GM21825 (cell line): ENCODE measurements around the gene EFCC1.
A peak's percentile ranks its signal among the peaks of the same experiment; 100 is the strongest.

ENCODE experiments used
- ATAC-seq: cut with Tn5 transposase; IDR thresholded peaks from one replicate; pipeline ENCODE4 v1.9.1; 2021; ENCODE audit warnings: mild to moderate bottlenecking, moderate library complexity; ENCODE audit not compliant: unreplicated experiment

Gene EFCC1

GRCh38 chr3:129014793-129015345, 13.8 kb downstream of the EFCC1 start:
- no peak for ATAC-seq

- no peak for ATAC-seq
Measured at GRCh38 chr3:129015388-129016105, 14.4 kb downstream of the EFCC1 start.

GRCh38 chr3:129016356-129016719, 15.2 kb downstream of the EFCC1 start:
- no peak for ATAC-seq

- ATAC-seq, result no peak
Measured at GRCh38 chr3:129016720-129017483, 15.8 kb downstream of the EFCC1 start.

GRCh38 chr3:129017484-129017899, 16.4 kb downstream of the EFCC1 start:
- no peak for ATAC-seq

GRCh38 chr3:129018271-129018670, 17.2 kb downstream of the EFCC1 start:
- ATAC-seq, result no peak

- no peak for ATAC-seq
Measured at GRCh38 chr3:129018751-129019150, 17.6 kb downstream of the EFCC1 start.

GRCh38 chr3:129019266-129019665, 18.2 kb downstream of the EFCC1 start:
- no peak for ATAC-seq

- no peak for ATAC-seq
Measured at GRCh38 chr3:129020691-129021090, 19.6 kb downstream of the EFCC1 start.

GRCh38 chr3:129021140-129021551, 20.0 kb downstream of the EFCC1 start:
- no peak for ATAC-seq

GRCh38 chr3:129022114-129023007, 21.3 kb downstream of the EFCC1 start:
- ATAC-seq, result no peak

GRCh38 chr3:129023008-129023358, 21.9 kb downstream of the EFCC1 start:
- ATAC-seq, result no peak

GRCh38 chr3:129023909-129024308, 22.8 kb downstream of the EFCC1 start:
- ATAC-seq, result no peak

GRCh38 chr3:129025108-129025507, 24.0 kb downstream of the EFCC1 start:
- no peak for ATAC-seq

- no peak for ATAC-seq
Measured at GRCh38 chr3:129025691-129026435, 24.8 kb downstream of the EFCC1 start.

GRCh38 chr3:129026728-129027543, 25.8 kb downstream of the EFCC1 start:
- peak; percentile 98 for ATAC-seq

- no peak for ATAC-seq
Measured at GRCh38 chr3:129027544-129027880, 26.4 kb downstream of the EFCC1 start.

- no peak for ATAC-seq
Measured at GRCh38 chr3:129028866-129029265, 27.8 kb downstream of the EFCC1 start.

GRCh38 chr3:129030611-129031010, 29.5 kb downstream of the EFCC1 start:
- no peak for ATAC-seq
